GM12878 (cell line): ENCODE results near the gene F13A1. TPM values are rescaled to one million over a fixed set of nuclear protein-coding genes. Genes with fewer than 3 reads are reported as not detected.

ENCODE experiments used
- ATAC-seq: fragments of 200-7000 bp; cut with Tn5 transposase; 3 replicates; pipeline ENCODE4 v1.9.1; 2020; ENCODE audit warnings: mild to moderate bottlenecking, moderate library complexity
- BruUV-seq: library from RNA; stranded (reverse); fragments of 400-500 nt; replicated peaks from 2 replicates; lab custom pipeline; 2021; lab: Mats Ljungman, UMichigan
- CTCF ChIA-PET: fragments of 300-600 bp; sonication (Branson Sonifier 250); formaldehyde crosslinking; extraction: SDS; loops from one replicate; lab custom pipeline; 2021; ENCODE audit warnings: inconsistent platforms; lab: Yijun Ruan, JAX
- POLR2A ChIA-PET: fragments of 350-600 bp; formaldehyde crosslinking; extraction: SDS; loops from one replicate; lab custom pipeline; 2021; ENCODE audit warnings: inconsistent platforms; lab: Charles Lee
- RAD21 ChIA-PET: fragments of 300-600 bp; sonication (Branson Sonifier 250); formaldehyde crosslinking; loops from one replicate; lab custom pipeline; 2023; ENCODE audit warnings: antibody characterized with exemption; ENCODE audit not compliant: unreplicated experiment; lab: Charles Lee
- SMC1A ChIA-PET: fragments of 300-600 bp; sonication (Branson Sonifier 250); formaldehyde crosslinking; loops from one replicate; lab custom pipeline; 2023; ENCODE audit not compliant: unreplicated experiment, uncharacterized antibody; lab: Charles Lee
- DNase-seq: peaks from one replicate; pipeline ENCODE4 v3.0.0-alpha.2; 2011; ENCODE audit warnings: low read depth, low spot score
- FAIRE-seq: peaks from 3 replicates; lab custom pipeline; 2011; peaks lifted over from hg19 to GRCh38; lab: Jason Lieb, UNC
- H2AFZ ChIP-seq: 2 replicates; pipeline ENCODE4 v1.6.0; 2011; ENCODE audit warnings: low read depth, low read length, control low read depth; ENCODE audit not compliant: control insufficient read depth
- H3K27ac ChIP-seq: 2 replicates; pipeline ENCODE4 v1.5.1; 2011; ENCODE audit warnings: control low read depth; ENCODE audit not compliant: control insufficient read depth, insufficient read depth
- H3K27me3 ChIP-seq, 2 experiments: replicated peaks in 1 of 2; 2 replicates each; pipeline versions ENCODE4 v1.6.0 to v1.6.1; 2011; ENCODE audit warnings: low read length in 1 of 2; ENCODE audit not compliant: control insufficient read depth in 2 of 2, insufficient read depth in 2 of 2
- H3K36me3 ChIP-seq, 2 experiments: 2 replicates each; pipeline ENCODE4 v1.5.1; 2011; ENCODE audit warnings: low read length in 1 of 2; ENCODE audit not compliant: control insufficient read depth in 2 of 2, insufficient read depth in 2 of 2
- H3K4me1 ChIP-seq: 2 replicates; pipeline ENCODE4 v1.6.1; 2011; ENCODE audit warnings: mild to moderate bottlenecking, low read length, moderate library complexity, mixed read lengths; ENCODE audit not compliant: control insufficient read depth, insufficient read depth
- H3K4me2 ChIP-seq: 2 replicates; pipeline ENCODE4 v1.6.0; 2011; ENCODE audit warnings: control low read depth; ENCODE audit not compliant: control insufficient read depth, insufficient read depth
- H3K4me3 ChIP-seq: fragments of 200-600 bp; sonication (generic); 2 replicates; pipeline ENCODE4 v1.5.1; 2016
- H3K79me2 ChIP-seq: 2 replicates; pipeline ENCODE4 v1.6.0; 2011; ENCODE audit warnings: low read length; ENCODE audit not compliant: control insufficient read depth, insufficient read depth
- H3K9ac ChIP-seq: 2 replicates; pipeline ENCODE4 v1.8.0; 2011; ENCODE audit warnings: low read length, control low read depth, mixed read lengths; ENCODE audit not compliant: control insufficient read depth, insufficient read depth
- H3K9me3 ChIP-seq: replicated peaks from 3 replicates; pipeline ENCODE4 v1.5.1; 2011; ENCODE audit warnings: mild to moderate bottlenecking, low read length; ENCODE audit not compliant: control insufficient read depth, insufficient read depth
- H4K20me1 ChIP-seq: 2 replicates; pipeline ENCODE4 v1.6.0; 2011; ENCODE audit not compliant: control insufficient read depth, insufficient read depth
- ASH2L ChIP-seq: fragments of 300-600, 200-600 bp; sonication (generic); IDR thresholded peaks from 2 replicates; pipeline ENCODE4 v1.6.1; 2017; ENCODE audit warnings: low read depth, mild to moderate bottlenecking, borderline replicate concordance
- CHD1 ChIP-seq: IDR thresholded peaks from 2 replicates; pipeline ENCODE4 v1.6.1; 2012; ENCODE audit warnings: low read depth, low read length, improper control_type of control experiment
- EGR1 ChIP-seq, 2 experiments: IDR thresholded peaks; 1 replicate in 1 of 2; 2 replicates in 1 of 2; pipeline ENCODE4 v1.6.1; 2011 to 2012; ENCODE audit warnings: low read depth in 2 of 2, low read length in 2 of 2, borderline replicate concordance in 1 of 2, mild to moderate bottlenecking in 1 of 2, moderate library complexity in 1 of 2
- NBN ChIP-seq: fragments of 450-650 bp; IDR thresholded peaks from 2 replicates; pipeline ENCODE4 v1.6.1; 2016
- NFIC ChIP-seq: IDR thresholded peaks from 2 replicates; pipeline ENCODE4 v1.6.1; 2012; ENCODE audit warnings: low read depth, mild to moderate bottlenecking, inconsistent platforms, low read length, moderate library complexity
- TCF3 ChIP-seq: IDR thresholded peaks from 2 replicates; pipeline ENCODE4 v1.6.1; 2012; ENCODE audit warnings: low read depth, mild to moderate bottlenecking, low read length, borderline replicate concordance; ENCODE audit not compliant: insufficient read depth
- WGBS: methylation state at CpG from one replicate; pipeline ENCODE4 v1.1.6; 2016; ENCODE audit warnings: low lambda C conversion rate; ENCODE audit not compliant: insufficient replicate concordance, insufficient coverage; ENCODE audit errors: missing lambda C conversion rate; 5-methylcytosine and 5-hydroxymethylcytosine counted together
- in situ Hi-C: fragments of 300-500 bp; cut with MboI; formaldehyde crosslinking; loops from 9 replicates; pipeline ENCODE4 v1.14.3; 2018; ENCODE audit warnings: mixed read lengths
- intact Hi-C: fragments of 100-400 bp; cut with micrococcal nuclease; formaldehyde crosslinking; loops from one replicate; pipeline ENCODE4 v1.14.2; 2022; ENCODE audit not compliant: unreplicated experiment
- polyA plus RNA-seq, 11 experiments: library from polyadenylated mRNA; depleted of rRNA in 4 of 11; unstranded in 6 of 11; stranded (reverse) in 5 of 11; fragments of >200 nt; fragmentation: Nextera tagmentation in 4 of 11; fragmentation: Illumina TruSeq in 1 of 11; extraction: Ambion mirVana in 4 of 11; extraction: Trizol in 1 of 11; gene quantifications; 1 replicate in 1 of 11; 2 replicates in 10 of 11; pipeline versions ENCODE4 v1.2.1 to v1.2.3, GENCODE V29; 2011 to 2016; ENCODE audit warnings: inconsistent platforms in 2 of 11, missing spikeins in 2 of 11, low read depth in 1 of 11
- total RNA-seq, 4 experiments: library from RNA; depleted of rRNA in 3 of 4; stranded (reverse); fragments of >200 nt in 3 of 4; fragmentation: Illumina TruSeq in 1 of 4; extraction: Trizol in 1 of 4; gene quantifications; 2 replicates each; pipeline versions ENCODE4 v1.2.1 to v1.2.3, GENCODE V29; 2013 to 2021
- TF ChIP-seq, protein P1 (sequence below): fragments of 450-650 bp; IDR thresholded peaks from 2 replicates; pipeline ENCODE4 v1.6.1; 2017; ENCODE audit warnings: mild to moderate bottlenecking, moderate library complexity
- TF ChIP-seq, protein P2 (sequence below): fragments of 450-650 bp; IDR thresholded peaks from 2 replicates; pipeline ENCODE4 v1.6.1; 2017; ENCODE audit warnings: low read depth, mild to moderate bottlenecking, moderate library complexity
- TF ChIP-seq, protein P3 (sequence below): fragments of 450-650 bp; formaldehyde crosslinking; IDR thresholded peaks from 2 replicates; pipeline ENCODE4 v1.4.0; 2020; ENCODE audit warnings: mild to moderate bottlenecking, moderate library complexity
- TF ChIP-seq, protein P4 (sequence below): fragments of 450-650 bp; IDR thresholded peaks from 2 replicates; pipeline ENCODE4 v1.6.1; 2017; ENCODE audit warnings: mild to moderate bottlenecking
- TF ChIP-seq, protein P5 (sequence below): IDR thresholded peaks from 2 replicates; pipeline ENCODE4 v1.6.1; 2012; ENCODE audit warnings: low read depth, low read length, improper control_type of control experiment

The F13A1 gene
- total and polyA plus RNA-seq, 10 of the 15 experiments (the other 5 are each of a cell fraction or from before 2014, with no cell fraction given) = 0.48 to 1.8 (median 1.0) TPM

DNA sequence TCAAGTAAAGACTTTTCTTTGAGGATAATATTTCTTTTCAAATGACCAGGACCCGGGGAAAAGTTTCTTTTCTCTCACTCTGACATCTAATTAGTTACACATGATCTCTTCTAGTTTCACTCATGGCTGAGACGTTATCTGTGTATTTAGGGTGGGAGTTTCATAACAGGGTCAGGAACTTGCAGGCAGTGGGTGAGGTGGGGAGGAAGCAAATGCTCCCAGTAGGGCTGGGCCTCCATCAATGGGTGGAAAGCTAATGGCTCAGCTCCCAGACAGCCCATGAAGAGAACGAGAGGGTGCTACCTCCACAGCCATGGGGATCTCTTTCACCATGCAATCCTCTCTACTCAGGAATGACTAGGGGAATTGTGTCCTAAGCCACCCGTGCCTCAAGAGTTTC is 119.3 kb downstream of the F13A1 start:
- no peak overlapping the region for H3K9ac ChIP-seq
- no peaks in the 10 kb centered on the region for H4K20me1 ChIP-seq
- no peaks in the 10 kb centered on the region for H3K9me3 ChIP-seq
- TF ChIP-seq NBN (no peak), CHD1 (no peak), EGR1 (IDR thresholded peaks at IDR 0.05; ENCODE audit: borderline replicate concordance in 1 of 2, low read depth in 2 of 2, low read length in 2 of 2) (no peak), ASH2L (no peak), NFIC (no peak), TCF3 (no peak)
- TF ChIP-seq, protein P1, sequence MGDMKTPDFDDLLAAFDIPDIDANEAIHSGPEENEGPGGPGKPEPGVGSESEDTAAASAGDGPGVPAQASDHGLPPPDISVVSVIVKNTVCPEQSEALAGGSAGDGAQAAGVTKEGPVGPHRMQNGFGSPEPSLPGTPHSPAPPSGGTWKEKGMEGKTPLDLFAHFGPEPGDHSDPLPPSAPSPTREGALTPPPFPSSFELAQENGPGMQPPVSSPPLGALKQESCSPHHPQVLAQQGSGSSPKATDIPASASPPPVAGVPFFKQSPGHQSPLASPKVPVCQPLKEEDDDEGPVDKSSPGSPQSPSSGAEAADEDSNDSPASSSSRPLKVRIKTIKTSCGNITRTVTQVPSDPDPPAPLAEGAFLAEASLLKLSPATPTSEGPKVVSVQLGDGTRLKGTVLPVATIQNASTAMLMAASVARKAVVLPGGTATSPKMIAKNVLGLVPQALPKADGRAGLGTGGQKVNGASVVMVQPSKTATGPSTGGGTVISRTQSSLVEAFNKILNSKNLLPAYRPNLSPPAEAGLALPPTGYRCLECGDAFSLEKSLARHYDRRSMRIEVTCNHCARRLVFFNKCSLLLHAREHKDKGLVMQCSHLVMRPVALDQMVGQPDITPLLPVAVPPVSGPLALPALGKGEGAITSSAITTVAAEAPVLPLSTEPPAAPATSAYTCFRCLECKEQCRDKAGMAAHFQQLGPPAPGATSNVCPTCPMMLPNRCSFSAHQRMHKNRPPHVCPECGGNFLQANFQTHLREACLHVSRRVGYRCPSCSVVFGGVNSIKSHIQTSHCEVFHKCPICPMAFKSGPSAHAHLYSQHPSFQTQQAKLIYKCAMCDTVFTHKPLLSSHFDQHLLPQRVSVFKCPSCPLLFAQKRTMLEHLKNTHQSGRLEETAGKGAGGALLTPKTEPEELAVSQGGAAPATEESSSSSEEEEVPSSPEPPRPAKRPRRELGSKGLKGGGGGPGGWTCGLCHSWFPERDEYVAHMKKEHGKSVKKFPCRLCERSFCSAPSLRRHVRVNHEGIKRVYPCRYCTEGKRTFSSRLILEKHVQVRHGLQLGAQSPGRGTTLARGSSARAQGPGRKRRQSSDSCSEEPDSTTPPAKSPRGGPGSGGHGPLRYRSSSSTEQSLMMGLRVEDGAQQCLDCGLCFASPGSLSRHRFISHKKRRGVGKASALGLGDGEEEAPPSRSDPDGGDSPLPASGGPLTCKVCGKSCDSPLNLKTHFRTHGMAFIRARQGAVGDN = no peak
- TF ChIP-seq, protein P2, sequence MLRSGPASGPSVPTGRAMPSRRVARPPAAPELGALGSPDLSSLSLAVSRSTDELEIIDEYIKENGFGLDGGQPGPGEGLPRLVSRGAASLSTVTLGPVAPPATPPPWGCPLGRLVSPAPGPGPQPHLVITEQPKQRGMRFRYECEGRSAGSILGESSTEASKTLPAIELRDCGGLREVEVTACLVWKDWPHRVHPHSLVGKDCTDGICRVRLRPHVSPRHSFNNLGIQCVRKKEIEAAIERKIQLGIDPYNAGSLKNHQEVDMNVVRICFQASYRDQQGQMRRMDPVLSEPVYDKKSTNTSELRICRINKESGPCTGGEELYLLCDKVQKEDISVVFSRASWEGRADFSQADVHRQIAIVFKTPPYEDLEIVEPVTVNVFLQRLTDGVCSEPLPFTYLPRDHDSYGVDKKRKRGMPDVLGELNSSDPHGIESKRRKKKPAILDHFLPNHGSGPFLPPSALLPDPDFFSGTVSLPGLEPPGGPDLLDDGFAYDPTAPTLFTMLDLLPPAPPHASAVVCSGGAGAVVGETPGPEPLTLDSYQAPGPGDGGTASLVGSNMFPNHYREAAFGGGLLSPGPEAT = no peak
- TF ChIP-seq, protein P3, sequence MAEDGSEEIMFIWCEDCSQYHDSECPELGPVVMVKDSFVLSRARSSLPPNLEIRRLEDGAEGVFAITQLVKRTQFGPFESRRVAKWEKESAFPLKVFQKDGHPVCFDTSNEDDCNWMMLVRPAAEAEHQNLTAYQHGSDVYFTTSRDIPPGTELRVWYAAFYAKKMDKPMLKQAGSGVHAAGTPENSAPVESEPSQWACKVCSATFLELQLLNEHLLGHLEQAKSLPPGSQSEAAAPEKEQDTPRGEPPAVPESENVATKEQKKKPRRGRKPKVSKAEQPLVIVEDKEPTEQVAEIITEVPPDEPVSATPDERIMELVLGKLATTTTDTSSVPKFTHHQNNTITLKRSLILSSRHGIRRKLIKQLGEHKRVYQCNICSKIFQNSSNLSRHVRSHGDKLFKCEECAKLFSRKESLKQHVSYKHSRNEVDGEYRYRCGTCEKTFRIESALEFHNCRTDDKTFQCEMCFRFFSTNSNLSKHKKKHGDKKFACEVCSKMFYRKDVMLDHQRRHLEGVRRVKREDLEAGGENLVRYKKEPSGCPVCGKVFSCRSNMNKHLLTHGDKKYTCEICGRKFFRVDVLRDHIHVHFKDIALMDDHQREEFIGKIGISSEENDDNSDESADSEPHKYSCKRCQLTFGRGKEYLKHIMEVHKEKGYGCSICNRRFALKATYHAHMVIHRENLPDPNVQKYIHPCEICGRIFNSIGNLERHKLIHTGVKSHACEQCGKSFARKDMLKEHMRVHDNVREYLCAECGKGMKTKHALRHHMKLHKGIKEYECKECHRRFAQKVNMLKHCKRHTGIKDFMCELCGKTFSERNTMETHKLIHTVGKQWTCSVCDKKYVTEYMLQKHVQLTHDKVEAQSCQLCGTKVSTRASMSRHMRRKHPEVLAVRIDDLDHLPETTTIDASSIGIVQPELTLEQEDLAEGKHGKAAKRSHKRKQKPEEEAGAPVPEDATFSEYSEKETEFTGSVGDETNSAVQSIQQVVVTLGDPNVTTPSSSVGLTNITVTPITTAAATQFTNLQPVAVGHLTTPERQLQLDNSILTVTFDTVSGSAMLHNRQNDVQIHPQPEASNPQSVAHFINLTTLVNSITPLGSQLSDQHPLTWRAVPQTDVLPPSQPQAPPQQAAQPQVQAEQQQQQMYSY = no peak
- TF ChIP-seq, protein P4, sequence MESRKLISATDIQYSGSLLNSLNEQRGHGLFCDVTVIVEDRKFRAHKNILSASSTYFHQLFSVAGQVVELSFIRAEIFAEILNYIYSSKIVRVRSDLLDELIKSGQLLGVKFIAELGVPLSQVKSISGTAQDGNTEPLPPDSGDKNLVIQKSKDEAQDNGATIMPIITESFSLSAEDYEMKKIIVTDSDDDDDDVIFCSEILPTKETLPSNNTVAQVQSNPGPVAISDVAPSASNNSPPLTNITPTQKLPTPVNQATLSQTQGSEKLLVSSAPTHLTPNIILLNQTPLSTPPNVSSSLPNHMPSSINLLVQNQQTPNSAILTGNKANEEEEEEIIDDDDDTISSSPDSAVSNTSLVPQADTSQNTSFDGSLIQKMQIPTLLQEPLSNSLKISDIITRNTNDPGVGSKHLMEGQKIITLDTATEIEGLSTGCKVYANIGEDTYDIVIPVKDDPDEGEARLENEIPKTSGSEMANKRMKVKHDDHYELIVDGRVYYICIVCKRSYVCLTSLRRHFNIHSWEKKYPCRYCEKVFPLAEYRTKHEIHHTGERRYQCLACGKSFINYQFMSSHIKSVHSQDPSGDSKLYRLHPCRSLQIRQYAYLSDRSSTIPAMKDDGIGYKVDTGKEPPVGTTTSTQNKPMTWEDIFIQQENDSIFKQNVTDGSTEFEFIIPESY = no peak
- TF ChIP-seq, protein P5, sequence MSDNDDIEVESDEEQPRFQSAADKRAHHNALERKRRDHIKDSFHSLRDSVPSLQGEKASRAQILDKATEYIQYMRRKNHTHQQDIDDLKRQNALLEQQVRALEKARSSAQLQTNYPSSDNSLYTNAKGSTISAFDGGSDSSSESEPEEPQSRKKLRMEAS = no peak
- DNase-seq (peak; percentile 13), ATAC-seq (peak; percentile 92), FAIRE-seq (peak; percentile 27)
- H3K36me3 ChIP-seq = no peaks in the 10 kb centered on the region
- POLR2A ChIA-PET = no interaction called here
- CTCF ChIA-PET = interaction anchor here (1.8 kb wide), 1 partner anchor 20 kb away, joined by 5 read pairs; no protein-coding TSS in a partner anchor
- SMC1A ChIA-PET = no interaction called here
- no peak overlapping the region for H3K4me2 ChIP-seq
- H3K27me3 ChIP-seq = no peaks in the 10 kb centered on the region
- no peak overlapping the region for H3K27ac ChIP-seq
- no peaks in the 10 kb centered on the region; the same call in 1 of the 2 replicates for H3K4me1 ChIP-seq
- BruUV-seq = no TSS peak
- 2% methylated on average over 4 of the region's 4 CpGs for WGBS
- H2AFZ ChIP-seq = no peak overlapping the region
- RAD21 ChIA-PET = no interaction called here
- no peak overlapping the region for H3K4me3 ChIP-seq
- intact Hi-C loops (no loop called here), in situ Hi-C loops (no loop called here)
- H3K79me2 ChIP-seq = no peaks in the 10 kb centered on the region
